HG03108 (cell line): Measurements from ENCODE around the gene C17orf67.

Experiments used
- ATAC-seq: cut with Tn5 transposase; IDR thresholded peaks from one replicate; pipeline ENCODE4 v1.9.1; 2021; ENCODE audit warnings: moderate library complexity; ENCODE audit not compliant: unreplicated experiment

Gene C17orf67, protein sequence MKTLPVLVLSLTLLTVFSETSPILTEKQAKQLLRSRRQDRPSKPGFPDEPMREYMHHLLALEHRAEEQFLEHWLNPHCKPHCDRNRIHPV

DNA sequence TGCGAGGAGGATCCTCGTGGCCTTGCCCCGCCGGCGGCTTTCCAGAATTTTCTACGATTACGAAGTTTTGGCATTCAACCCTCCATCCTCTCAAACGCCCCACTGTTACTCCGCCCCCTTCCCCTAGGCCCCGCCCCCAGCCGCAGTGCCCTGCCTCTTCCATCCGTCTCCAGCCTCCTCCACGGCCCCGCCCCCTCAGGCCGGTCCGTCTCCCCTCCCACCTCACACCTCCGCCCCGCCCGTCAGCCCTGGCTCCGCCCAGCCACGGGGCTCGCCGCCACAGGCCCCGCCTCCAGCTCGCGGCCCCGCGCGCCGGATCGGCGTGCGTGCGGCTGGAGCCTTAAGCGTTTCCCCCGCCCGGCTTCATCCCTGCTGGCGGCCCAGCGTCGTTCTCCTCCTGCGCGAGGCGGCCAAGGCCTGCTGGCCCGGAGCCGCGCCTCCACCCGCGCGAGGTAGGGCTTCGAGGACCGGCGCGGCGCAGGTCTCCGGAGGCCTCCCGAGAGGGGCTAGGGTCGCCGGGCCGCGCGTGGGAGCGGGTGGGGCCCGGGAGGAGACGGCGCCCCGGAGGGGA is at the start of gene C17orf67, which contains the start of gene DGKE:
Gene C17orf67, minus strand, starts transcription at position 112 of the 571 bp plus-strand sequence. CDS start 18,110 bp downstream, outside the sequence.
Gene DGKE, plus strand, starts transcription at position 343 of the 571 bp plus-strand sequence. CDS start 645 bp downstream, outside the sequence.
- ATAC-seq: peak; percentile 68

DNA sequence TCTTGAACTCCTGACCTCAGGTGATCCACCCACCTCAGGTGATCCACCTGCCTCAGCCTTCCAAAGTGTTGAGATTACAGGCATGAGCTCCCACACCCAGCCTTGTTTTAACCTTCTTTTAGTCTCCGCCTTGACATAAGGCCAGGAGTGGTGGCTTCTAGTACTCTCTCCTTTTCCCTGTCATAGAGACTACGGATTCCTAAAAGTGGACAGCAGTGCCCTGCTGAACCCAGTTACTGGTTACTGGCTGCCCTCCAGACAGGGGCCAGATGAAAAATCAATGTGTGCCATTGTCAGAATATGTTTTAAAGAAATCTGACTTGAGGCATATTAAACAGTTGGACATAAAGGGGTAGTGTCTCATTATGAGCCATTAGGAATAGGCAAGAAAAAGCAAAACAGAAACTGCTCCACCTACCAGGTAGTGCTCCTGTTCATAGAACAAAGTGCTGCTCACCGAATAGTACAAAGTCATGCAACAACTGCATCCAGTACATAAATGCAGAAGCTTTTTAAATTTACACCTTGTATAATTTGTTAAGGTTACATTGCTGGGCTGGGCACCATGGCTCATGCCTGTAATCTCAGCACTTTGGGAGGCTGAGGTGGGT is 48.1 kb upstream of the C17orf67 start:
- no peak for ATAC-seq

DNA sequence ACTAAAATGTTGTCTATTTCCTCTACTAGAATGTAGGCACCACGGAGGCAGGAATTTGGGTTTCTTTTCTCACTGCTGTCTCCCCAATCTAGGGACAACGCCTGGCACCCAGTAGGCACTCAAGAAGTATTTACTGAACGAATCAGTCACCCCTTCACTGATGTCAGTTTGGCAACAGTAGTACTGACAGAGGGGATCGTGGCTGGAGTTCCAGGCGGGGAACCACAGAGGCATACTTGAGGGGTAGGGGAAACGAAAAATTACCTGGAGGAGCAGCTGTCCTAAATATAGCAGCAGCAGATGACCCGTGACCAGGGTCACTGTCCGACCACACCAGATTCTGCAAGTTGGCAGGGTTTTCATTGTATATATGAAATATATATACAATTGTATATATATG is 46.9 kb upstream of the C17orf67 start:
- no peak for ATAC-seq

DNA sequence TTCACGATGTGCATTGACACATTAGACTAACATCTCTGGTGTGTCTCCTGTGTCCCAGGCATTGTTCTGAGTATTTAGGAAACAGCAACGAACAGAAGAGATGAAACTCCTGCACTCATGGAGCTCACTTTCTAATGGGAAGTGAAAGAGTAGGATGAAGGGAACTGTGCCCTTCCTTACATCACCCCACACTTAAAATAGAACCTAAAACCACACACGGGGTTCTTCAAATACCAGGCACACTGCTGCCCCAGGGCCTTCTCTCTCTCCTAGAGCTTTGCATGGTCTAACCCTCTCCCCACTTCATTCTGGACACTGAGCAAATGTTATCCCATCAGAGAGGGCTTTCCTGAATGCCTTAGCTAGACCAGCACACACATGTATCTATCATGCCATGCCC is 46.4 kb upstream of the C17orf67 start:
- ATAC-seq: no peak

DNA sequence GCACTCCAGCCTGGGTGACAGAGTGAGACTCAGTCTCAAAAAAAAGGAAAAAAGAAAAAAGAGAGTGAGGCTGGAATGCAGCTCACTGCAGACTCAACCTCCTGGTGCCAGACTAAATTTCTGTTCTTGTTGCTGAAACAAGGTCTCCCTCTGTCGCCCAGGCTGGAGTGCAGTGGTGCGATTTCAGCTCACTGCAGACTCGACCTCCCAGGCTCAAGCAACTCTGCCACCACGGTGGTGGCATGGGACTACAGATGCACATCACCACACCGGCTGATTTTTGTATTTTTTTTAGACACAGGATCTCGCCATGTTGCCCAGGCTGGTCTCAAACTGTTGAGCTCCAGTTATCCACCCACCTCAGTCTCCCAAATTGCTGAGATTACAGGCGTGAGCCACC is 45.6 kb upstream of the C17orf67 start:
- ATAC-seq: no peak

DNA sequence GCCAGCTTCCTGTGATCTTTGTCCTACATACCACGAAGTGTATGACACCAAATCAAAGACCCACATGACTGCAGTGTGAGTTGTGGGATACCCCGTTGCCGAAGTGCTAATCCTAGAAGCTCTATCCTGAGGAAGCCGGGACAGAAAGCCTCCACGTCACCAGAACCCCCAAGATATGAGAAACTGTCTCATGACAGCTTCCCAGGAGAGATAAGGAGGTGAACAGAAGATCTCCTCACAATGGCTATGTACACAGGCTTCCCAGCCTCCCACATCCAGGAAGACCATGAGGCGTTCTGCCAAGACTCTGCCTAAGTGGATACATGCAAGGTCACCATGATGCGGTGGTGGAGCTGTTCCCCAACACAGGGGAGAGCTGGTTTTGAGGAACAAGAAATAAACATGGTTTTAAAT is 43.1 kb upstream of the C17orf67 start:
- ATAC-seq: no peak

DNA sequence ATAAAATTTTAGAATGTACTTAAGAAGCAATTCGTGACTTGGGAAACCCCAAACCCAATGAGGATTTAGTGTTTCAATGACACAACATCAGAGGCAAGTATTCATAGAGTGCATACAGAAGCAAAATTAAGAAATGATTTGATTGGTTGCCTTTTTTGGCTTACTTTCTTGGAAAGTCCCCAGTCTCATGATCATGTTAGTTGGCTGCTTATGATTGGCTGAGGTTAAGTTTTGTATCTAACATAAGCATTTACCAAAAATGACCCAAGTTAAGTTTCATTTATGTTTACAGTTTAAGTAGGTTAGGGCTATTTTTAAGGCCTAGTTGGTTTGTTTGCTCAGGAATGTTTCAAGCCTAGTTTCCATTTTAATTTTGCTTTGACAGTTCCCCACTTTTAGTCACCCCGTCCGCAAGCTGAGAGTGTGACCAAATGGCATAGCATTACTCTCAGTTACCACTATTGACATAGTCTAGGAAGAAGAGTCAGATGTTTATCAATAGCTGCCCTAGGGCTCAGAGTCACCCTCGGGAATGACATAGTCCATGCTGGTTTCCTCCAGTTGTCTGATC is 36.4 kb upstream of the C17orf67 start:
- ATAC-seq: no peak

DNA sequence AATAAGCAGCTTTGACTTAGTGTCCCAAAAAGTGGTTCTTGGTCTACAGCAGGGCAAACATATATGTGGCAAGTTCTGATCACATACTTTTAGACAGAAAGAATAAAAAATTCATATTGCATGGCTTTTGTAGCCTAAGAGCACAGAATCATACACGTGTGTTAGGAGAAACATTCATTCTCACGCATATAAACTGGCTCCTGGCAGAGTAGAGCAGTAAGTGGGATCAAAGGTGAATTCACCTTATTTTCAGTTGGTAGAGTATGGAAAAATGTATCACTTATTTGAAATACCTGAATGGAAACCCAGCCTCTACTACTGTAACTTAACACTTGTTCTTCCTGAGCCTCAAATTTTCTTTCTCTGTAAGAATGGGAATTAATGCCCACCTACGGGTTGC is 35.0 kb upstream of the C17orf67 start:
- ATAC-seq: no peak

DNA sequence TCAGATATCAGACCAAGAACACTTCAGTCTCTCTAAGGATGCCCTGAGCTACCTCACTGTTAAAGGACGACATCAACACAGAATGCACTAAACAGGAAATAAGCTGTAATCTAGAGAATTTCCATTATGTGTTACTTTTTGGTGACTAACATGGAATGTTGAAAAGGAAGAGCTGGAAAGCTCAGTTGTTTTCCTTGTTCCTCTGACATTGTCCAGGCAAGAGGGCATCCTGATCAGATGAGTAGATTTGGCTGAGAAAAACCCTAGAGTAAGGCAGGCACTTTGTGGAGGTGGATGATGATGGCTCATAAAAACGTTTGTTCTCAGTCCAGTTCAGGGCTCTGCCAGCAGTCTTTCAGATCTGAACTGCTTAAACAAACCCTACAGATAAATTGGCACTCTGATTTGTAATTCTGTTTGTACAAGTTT is 34.2 kb upstream of the C17orf67 start:
- ATAC-seq: no peak

DNA sequence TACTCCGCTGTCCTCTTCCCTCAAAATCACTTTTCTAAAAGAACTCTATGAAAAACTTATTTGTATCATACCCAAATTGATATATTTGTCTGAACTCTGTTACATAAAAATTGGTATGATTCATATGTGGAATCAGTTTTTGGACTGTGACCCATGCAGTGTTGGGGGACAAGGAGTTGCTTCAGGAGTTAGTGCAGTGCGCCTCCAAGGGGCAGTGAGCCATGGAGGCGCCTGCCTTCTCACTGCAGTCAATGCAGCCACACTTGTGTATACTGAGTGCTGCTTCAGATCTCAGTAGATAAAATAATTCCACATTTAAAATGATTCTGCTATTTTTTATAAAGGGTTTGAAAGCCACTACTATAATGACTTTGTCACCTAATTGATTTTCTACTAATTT is 32.8 kb upstream of the C17orf67 start:
- no peak for ATAC-seq

DNA sequence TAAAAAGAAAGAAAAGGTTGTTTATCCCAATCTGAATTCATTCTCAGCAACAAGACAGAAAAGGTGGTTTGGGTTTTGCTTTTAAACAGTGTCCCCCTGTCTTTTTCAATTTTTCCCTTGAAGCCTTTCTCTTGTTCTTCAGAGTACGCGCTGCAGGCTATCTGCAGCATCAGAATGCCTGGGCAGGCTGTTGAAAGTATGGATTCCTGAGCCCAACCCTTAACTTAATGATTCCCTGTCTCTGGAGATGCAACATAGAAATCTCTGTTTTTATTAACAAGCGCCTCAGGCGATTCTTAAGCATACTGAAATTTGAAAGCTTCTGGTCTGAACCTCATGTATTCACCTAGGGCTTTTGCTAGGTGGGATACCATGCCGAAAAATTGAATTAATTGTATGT is 32.4 kb upstream of the C17orf67 start:
- ATAC-seq: no peak

DNA sequence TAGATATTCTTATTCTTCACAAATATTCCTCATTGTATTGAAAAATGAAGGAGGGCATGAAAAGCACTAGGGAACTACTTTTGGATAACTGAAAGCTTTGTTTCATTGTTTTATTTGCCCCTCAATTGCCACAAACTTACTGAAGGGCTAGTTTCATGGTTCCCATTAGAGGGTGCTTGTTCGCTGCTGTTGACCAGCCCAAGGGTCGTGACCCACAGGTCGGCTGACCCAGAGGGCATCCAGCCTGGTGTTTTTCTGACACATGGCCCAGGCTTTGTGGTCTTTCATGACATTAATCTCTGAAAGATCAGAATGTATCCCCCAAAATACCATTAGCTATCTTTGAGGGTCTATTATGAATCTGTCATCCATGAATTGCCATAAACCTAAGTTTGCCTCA is 30.3 kb upstream of the C17orf67 start:
- no peak for ATAC-seq

DNA sequence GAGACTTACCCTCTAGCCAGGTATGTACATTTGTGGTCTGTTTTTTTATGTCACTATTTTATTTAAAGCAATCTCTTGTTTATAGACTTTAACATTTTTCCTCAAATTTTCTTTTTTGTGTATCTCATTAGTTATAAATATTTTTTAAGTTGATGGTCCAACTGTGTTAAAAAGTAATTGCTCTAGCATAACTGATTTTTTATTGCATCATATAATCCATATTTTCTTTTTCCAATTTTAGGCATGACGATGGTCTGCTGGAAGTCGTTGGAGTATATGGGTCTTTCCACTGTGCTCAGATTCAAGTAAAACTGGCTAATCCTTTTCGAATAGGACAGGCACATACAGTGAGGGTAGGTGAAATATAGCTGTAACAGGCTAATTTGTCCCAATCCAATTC is 28.2 kb upstream of the C17orf67 start:
- no peak for ATAC-seq

DNA sequence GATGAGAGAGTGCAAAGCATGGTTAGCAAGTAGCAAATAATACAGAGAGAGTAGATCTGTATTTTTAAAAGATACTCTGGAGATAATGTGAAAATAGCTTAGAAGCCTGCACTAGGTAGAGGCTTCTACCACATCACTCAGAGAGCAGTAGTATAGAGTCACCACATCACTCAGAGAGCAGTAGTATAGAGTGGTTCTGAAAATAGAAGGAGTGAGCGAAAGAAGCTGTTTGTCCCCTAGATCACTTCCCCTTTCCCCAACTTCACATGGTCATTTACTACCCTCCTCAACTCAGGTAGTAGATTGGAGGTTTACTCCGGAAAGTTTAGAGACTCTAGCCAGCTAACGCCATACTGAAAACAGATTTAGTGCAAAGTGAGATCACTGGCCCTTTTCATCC is 17.3 kb upstream of the C17orf67 start:
- no peak for ATAC-seq

DNA sequence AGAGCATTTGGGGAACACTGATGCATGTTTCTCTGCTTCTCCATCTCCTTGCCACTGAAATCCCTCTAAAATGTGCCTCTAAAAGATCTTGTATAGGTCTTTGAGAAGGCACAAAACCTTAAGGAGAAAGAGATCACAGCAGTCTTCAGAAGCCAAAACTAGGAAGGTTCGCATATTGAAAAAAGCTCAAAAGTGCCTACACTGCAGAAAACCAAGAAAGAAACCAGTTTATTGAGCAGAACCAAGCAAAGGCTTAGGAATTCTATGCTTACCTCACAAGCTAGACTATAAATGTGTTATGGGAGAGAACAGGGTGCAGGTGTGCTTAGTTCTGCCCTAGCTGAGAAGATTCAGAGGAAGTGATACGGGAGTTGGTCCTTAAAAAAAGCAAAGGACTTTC is 16.9 kb upstream of the C17orf67 start:
- no peak for ATAC-seq

DNA sequence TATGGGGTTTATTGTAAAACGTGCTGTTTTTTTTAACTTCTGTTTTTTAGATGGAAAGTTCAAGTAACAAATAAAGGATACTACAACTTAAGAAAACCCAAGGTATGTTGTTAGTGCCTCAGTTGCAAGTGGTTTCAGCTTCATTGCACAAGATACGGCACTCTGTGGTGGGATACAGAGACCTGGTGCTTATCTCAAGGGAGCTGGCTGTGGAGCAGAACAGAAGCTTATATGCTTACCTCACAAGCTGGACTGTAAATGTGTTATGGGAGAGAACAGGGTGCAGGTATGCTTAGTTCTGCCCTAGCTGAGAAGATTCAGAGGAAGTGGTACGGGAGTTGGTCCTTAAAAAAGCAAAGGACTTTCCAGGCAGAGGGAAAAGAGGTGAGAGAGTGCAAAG is 15.4 kb upstream of the C17orf67 start:
- ATAC-seq: no peak

DNA sequence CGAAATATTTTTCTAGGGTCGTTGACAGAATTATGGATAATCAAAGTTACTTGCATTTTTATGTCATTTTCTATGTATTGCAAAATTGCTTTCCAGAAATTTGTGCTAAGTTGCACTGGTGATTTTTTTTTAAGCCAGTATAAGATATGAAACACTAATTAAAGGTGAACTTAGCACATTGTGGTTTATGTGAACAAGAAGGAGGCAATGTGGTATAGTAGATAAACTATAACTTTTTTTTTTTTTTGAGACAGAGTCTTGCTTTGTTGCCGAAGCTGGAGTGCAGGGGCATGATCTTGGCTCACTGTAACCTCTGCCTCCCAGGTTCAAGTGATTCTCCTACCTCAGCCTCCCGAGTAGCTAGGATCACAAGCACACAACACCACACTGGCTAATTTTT is 13.4 kb upstream of the C17orf67 start:
- ATAC-seq: no peak

DNA sequence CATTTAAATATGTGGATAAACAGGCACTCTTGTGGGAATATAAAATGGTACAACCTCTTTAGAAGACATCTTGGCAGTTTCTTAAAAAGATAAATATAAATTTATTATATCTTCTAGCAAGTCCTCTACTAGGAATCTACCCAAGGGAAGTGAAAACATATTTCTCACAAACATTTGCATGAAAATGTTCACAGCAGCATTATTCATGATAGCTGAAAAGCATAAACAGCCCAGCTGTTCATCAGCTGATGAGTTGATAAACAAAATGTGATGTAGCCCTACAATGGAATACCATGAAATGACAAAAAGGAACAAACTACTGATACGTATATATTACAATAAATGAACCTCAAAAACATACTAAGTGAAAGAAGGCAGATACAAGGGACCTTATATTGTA is 12.2 kb upstream of the C17orf67 start:
- no peak for ATAC-seq

DNA sequence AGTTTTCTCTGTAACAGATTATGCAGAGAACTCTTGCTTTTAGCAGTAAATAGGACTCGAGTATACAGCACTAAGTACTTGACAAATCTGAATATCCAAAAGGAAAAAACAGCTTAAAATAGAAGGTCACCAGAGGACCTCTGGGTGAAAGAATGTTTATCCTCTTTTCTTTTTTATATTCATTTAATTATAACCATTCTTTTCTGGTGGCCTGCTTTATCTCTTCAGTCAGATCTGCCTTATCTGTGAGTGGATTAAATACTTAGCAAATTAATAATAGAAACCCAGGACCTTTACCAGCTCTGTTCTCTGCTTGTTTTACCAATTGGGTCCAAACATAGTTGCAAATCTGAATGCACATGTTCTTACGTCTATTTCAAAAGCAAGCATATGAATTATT is 8.9 kb upstream of the C17orf67 start:
- ATAC-seq: no peak

DNA sequence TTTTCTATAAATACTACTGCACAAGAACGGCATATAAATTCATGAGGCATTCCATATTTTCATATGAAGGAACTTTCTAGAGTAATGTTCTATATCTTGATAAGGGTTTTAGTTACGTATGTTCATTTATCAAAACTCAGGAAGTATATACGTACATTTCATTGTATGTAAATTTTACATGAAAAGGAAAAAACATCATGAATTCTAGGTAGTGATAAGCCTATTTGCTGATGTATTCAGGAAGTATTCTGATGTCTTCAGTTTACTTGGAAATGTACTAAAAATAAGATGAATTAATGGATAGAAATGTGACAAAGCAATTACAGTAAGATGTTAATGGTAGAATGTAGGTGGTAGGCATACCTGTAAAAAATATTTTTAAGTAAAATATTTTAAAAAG is 5.0 kb upstream of the C17orf67 start:
- ATAC-seq: no peak

DNA sequence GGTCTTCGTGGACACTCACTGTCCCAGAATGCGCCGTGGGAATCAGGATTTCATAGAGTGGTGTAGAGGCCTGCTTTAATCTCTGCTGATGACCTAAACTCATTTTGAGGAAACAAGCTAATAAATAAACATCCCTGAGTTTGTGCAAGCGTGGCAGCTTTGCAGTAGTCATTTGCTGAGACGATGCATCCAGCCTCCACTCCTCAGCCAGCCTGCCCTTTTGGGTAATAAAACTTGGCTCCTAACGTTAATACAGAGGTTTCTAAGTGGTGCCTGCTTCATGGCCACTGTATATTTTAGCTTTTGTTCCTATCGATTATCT is 1.5 kb upstream of the C17orf67 start:
- ATAC-seq: no peak

DNA sequence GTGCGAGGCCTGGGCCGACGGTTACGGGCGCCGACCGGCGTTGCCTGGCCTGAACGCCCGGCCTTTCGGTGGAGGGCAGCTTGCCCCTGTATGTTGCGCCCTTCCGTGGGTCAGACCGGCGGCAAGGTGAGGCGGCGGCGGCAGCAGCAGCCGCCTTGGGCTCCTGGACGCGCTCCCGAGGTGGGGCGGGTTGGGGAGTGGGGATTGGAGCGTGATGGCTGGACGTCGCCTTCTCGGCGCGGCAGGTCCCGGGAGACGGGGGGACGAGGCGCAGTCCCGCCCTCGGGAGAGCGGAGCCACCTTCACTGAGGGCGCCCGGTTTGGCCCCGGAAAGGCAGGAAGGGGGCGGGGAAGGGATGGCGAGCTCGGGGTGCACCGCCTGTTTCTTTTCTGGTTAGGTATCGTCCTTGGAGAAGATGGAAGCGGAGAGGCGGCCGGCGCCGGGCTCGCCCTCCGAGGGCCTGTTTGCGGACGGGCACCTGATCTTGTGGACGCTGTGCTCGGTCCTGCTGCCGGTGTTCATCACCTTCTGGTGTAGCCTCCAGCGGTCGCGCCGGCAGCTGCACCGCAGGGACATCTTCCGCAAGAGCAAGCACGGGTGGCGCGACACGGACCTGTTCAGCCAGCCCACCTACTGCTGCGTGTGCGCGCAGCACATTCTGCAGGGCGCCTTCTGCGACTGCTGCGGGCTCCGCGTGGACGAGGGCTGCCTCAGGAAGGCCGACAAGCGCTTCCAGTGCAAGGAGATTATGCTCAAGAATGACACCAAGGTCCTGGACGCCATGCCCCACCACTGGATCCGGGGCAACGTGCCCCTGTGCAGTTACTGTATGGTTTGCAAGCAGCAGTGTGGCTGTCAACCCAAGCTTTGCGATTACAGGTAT is 902 bp upstream of the C17orf67 start:
- ATAC-seq: peak; percentile 27
